C4-2B (cell line): ENCODE results near the gene CCDC91.

Source experiments
- CTCF ChIP-seq: fragments of 450-650 bp; conservative IDR thresholded peaks from 2 replicates; pipeline ENCODE4 v1.5.1; 2017; ENCODE audit warnings: mild to moderate bottlenecking
- ZFX ChIP-seq: fragments of 450-650 bp; IDR thresholded peaks from 2 replicates; pipeline ENCODE4 v1.6.1; 2017

- TF ChIP-seq CTCF: no peak
- TF ChIP-seq ZFX: no peak
Observed at GRCh38 chr12:28585146-28585545, 394.9 kb downstream of the CCDC91 start.
